ENCODE data around the gene GNAO1. TPM values are rescaled to one million over a fixed set of nuclear protein-coding genes. Genes with fewer than 3 reads are reported as not detected.

The GNAO1 gene
- polyA plus RNA-seq, 1 experiment = 10.8 TPM

DNA sequence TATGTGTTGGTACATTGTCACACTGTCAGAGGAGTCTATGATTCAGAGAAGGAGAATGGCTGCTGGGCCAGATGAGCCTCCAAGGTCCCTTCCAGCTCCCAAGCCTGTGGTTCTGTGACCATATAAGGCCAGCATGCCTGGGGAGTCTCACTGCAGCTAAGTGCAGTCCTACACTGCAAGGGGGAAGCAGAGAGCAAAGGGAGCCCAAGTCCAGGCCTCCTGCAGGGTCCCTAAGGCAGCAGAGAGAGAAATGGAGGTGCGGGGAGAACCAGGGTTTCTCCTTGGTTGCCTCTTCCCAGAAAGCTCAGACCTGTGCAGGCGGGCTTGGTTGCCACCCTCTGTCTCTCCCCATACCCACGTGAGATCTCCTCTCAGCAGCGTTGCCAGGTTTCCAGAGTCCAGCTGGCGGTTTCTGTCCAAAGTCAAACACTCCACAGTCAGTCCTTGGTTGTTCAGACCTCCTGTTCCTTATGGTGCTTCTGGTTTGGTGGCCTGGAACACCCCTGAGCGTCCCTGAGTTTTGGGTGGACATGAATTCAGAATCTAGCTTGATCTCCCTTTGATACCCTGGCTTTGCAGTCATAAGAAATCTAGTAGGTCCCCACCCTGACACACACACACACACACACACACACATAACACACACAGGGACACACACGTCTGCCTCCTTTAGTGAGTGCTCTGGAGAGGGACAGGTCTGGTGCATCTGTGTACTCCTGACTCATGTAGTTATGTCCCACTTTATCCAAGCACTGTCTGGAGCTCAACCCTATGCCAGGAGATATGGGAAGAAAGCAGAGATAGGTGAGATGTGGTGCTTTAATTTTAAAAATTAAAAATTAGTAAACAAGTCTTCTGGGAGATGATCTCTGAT lies 78.8 kb downstream of the GNAO1 start:
- Histone ChIP-seq H3K36me3 (ENCODE audit: control insufficient read depth, insufficient read depth, low read length) (no peaks in the 10 kb centered on the region), H3K27me3 (ENCODE audit: control insufficient read depth, insufficient read depth, low read length) (no peaks in the 10 kb centered on the region), H3K4me3 (ENCODE audit: low read depth, low read length) (no peak overlapping the region)
- DNase-seq (ENCODE audit: low read depth) = peak; percentile 56
- CTCF ChIA-PET = interaction anchor here (0.7 to 4.1 kb wide), 10 partner anchors 9 to 326 kb away, joined by 3 to 19 read pairs (median 4); no protein-coding TSS in a partner anchor
- POLR2A ChIA-PET = interaction anchor here (0.7 kb wide), 1 partner anchor 45 kb away, joined by 3 read pairs; no protein-coding TSS in a partner anchor
- TF ChIP-seq CTCF (IDR thresholded peaks at IDR 0.05; ENCODE audit: insufficient read depth, low read depth, low read length) = peak; percentile 71

- ChIA-PET CTCF (interaction anchor here (1.1 to 4.1 kb wide), 5 partner anchors 8 to 327 kb away, joined by 3 to 19 read pairs (median 5); no protein-coding TSS in a partner anchor), POLR2A (no interaction called here)
- TF ChIP-seq CTCF (IDR thresholded peaks at IDR 0.05; ENCODE audit: insufficient read depth, low read depth, low read length) = no peak
- H3K36me3 ChIP-seq (ENCODE audit: control insufficient read depth, insufficient read depth, low read length) = no peaks in the 10 kb centered on the region
- H3K4me3 ChIP-seq (ENCODE audit: low read depth, low read length) = no peak overlapping the region
- no peaks in the 10 kb centered on the region for H3K27me3 ChIP-seq (ENCODE audit: control insufficient read depth, insufficient read depth, low read length)
- DNase-seq (ENCODE audit: low read depth) = no peak
Observed at GRCh38 chr16:56270828-56271227, 79.5 kb downstream of the GNAO1 start.

GRCh38 chr16:56272583-56272894 lies 81.2 kb downstream of the GNAO1 start:
- DNase-seq (ENCODE audit: low read depth) = no peak
- Histone ChIP-seq H3K4me3 (ENCODE audit: low read depth, low read length) (no peak overlapping the region), H3K27me3 (ENCODE audit: control insufficient read depth, insufficient read depth, low read length) (no peaks in the 10 kb centered on the region), H3K36me3 (ENCODE audit: control insufficient read depth, insufficient read depth, low read length) (no peaks in the 10 kb centered on the region)
- POLR2A ChIA-PET = no interaction called here
- TF ChIP-seq CTCF (IDR thresholded peaks at IDR 0.05; ENCODE audit: insufficient read depth, low read depth, low read length) = no peak
- CTCF ChIA-PET = interaction anchor here (4.1 kb wide), 1 partner anchor 9 kb away, joined by 19 read pairs; no protein-coding TSS in a partner anchor

GRCh38 chr16:56273615-56274014 lies 82.3 kb downstream of the GNAO1 start:
- CTCF ChIA-PET = no interaction called here
- no peaks in the 10 kb centered on the region for H3K36me3 ChIP-seq (ENCODE audit: control insufficient read depth, insufficient read depth, low read length)
- no peak overlapping the region for H3K4me3 ChIP-seq (ENCODE audit: low read depth, low read length)
- TF ChIP-seq CTCF (IDR thresholded peaks at IDR 0.05; ENCODE audit: insufficient read depth, low read depth, low read length) = no peak
- DNase-seq (ENCODE audit: low read depth) = no peak
- POLR2A ChIA-PET = no interaction called here
- H3K27me3 ChIP-seq (ENCODE audit: control insufficient read depth, insufficient read depth, low read length) = no peaks in the 10 kb centered on the region

DNA sequence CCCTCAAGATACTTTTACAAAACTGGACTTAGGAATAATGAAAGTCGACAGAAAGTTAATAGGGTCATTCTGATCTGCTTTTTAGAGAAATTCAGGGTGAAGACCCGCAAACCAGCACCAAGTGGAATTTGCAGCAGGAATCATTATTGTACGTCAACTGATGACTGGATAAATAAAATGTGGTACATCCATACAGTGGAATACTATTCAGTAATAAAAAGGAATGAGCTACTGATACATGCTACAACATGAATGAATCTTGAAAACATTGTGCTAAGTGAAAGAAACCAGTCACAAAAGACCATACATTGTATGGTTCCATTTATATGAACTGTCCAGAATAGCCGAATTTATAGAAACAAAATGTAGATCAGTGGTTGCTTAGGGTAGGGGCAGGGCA lies 83.1 kb downstream of the GNAO1 start:
- H3K4me3 ChIP-seq (ENCODE audit: low read depth, low read length) = no peak overlapping the region

More for the DNA sequence above, 83.1 kb downstream of the GNAO1 start:
- no peak for TF ChIP-seq CTCF (IDR thresholded peaks at IDR 0.05; ENCODE audit: insufficient read depth, low read depth, low read length)
- ChIA-PET CTCF (no interaction called here), POLR2A (no interaction called here)
- DNase-seq (ENCODE audit: low read depth) = no peak
- Histone ChIP-seq H3K27me3 (ENCODE audit: control insufficient read depth, insufficient read depth, low read length) (no peaks in the 10 kb centered on the region), H3K36me3 (ENCODE audit: control insufficient read depth, insufficient read depth, low read length) (no peaks in the 10 kb centered on the region; the same call in 1 of the 2 replicates)

Data from BJ (cell line).